ENCODE measurements around the gene FAM3C. TPM values are rescaled to one million over a fixed set of nuclear protein-coding genes. Genes with fewer than 3 reads are reported as not detected.

FAM3C gene
- total RNA-seq (2021; fragmentation: NEBNext Ultra II Directional; extraction: Animal tissue kit (Norgen Biotek cat#: 25700)) = 71.5 and 77.7 TPM in 2 replicates
- polyA plus RNA-seq (2011; rRNA removed) = 13.8 and 27.0 TPM in 2 replicates
- 45.7 TPM for polyA plus RNA-seq (2011; cell fraction: cytosol; rRNA removed)
- 7.3 TPM for polyA plus RNA-seq (2011; cell fraction: nucleus; rRNA removed)
- 44.1 to 86.5 TPM (median 44.7 TPM) in 4 replicates for polyA plus RNA-seq (2012, experiment 1 of 2)
- polyA plus RNA-seq (2012, experiment 2 of 2) = 9.6 TPM
- polyA plus RNA-seq (2013, experiment 1 of 2) = 51.4 TPM
- polyA plus RNA-seq (2013, experiment 2 of 2) = 69.0 TPM
- 17.2 and 17.9 TPM in 2 replicates for polyA minus RNA-seq (2011; rRNA and poly(A)+ RNA removed)
- polyA minus RNA-seq (2011; cell fraction: cytosol; rRNA and poly(A)+ RNA removed) = 13.4 TPM
- 63.5 TPM for polyA minus RNA-seq (2011; cell fraction: nucleus; rRNA and poly(A)+ RNA removed)
- long read RNA-seq, experiment 1, transcript FAM3C-201 (10 exons, 2,508 nt) = major isoform, 38 of 110 reads
- long read RNA-seq, experiment 1, transcript FAM3C-204 (2 exons, 567 nt) = minor isoform, 6 of 110 reads
- long read RNA-seq, experiment 1, partial matches to known transcripts = 15 of 110 reads
- long read RNA-seq, experiment 1, other reads (novel, unspliced or antisense) = 51 of 110 reads
- long read RNA-seq, experiment 2, partial matches to known transcripts = 9 of 14 reads
- long read RNA-seq, experiment 2, other reads (novel, unspliced or antisense) = 2 of 14 reads

- Histone ChIP-seq H3K4me1 (replicated peaks in 1 of 4; ENCODE audit: control insufficient read depth in 3 of 4, insufficient read depth in 4 of 4, low read length in 3 of 4) (no peaks in the 10 kb centered on the region), H4K8ac (ENCODE audit: extremely low read depth, insufficient read depth, low read length) (peak within 1 kb of the TSS; percentile 93), H2BK120ac (replicated peaks; ENCODE audit: low read depth, low read length) (no peak within 1 kb of the TSS), H3K79me1 (ENCODE audit: low read depth, low read length) (0 out of 2 replicates have a peak, but pooled peaks cover 2% of the 10 kb centered on the region), H3K4ac (replicated peaks; ENCODE audit: insufficient read length, low read depth, low read length) (no peak within 1 kb of the TSS), H3K9me3 (ENCODE audit: insufficient read depth in 2 of 2, low read depth in 1 of 2, low read length in 1 of 2) (no peaks in the 10 kb centered on the region), H3K56ac (replicated peaks; ENCODE audit: insufficient read length, low read depth, low read length) (no peak within 1 kb of the TSS), H4K20me1 (replicated peaks in 1 of 2; ENCODE audit: control insufficient read depth in 1 of 2, insufficient read depth in 2 of 2, low read length in 2 of 2) (peaks cover 0 to 3% of the 10 kb centered on the region in 2 experiments), H4K91ac (replicated peaks; ENCODE audit: insufficient read length, low read length) (no peak within 1 kb of the TSS), H3K36me3 (ENCODE audit: control insufficient read depth in 2 of 4, insufficient read depth in 4 of 4, low read length in 3 of 4) (peaks cover 0 to 6% (median 1%) of the 10 kb centered on the region in 4 experiments; a peak in 3 of 8 replicates), H3K14ac (ENCODE audit: insufficient read length) (no peak within 1 kb of the TSS), H3K23ac (ENCODE audit: insufficient read length) (no peak within 1 kb of the TSS), H2BK15ac (ENCODE audit: low read length) (no peak within 1 kb of the TSS), H3K27me3 (replicated peaks in 1 of 4; ENCODE audit: control insufficient read depth in 3 of 4, extremely low read depth in 1 of 4, insufficient read depth in 3 of 4, low read length in 3 of 4) (no peaks in the 10 kb centered on the region), H3K79me2 (ENCODE audit: control insufficient read depth in 1 of 2, insufficient read depth in 2 of 2, low read length in 2 of 2) (peaks cover 13 to 45% of the 10 kb centered on the region in 2 experiments; a peak in 3 of 4 replicates), H3K9ac (replicated peaks in 1 of 4; ENCODE audit: extremely low read depth in 1 of 4, low read depth in 3 of 4, low read length in 3 of 4) (peak within 1 kb of the TSS; percentile 31 to 92 (median 76)), H2AFZ (ENCODE audit: low read length) (peak within 1 kb of the TSS; percentile 97), H2BK12ac (ENCODE audit: low read depth, low read length) (no peak within 1 kb of the TSS; the same call in 1 of the 2 replicates), H3K18ac (ENCODE audit: extremely low read depth, low read length) (no peak within 1 kb of the TSS), H2BK5ac (ENCODE audit: low read depth, low read length) (peak within 1 kb of the TSS; percentile 39; the same call in 1 of the 2 replicates), H2BK20ac (ENCODE audit: low read length) (no peak within 1 kb of the TSS), H3K23me2 (ENCODE audit: low read depth, low read length) (no peaks in the 10 kb centered on the region), H3K27ac (ENCODE audit: low read depth, low read length) (peak within 1 kb of the TSS; percentile 84), H4K5ac (ENCODE audit: insufficient read length, low read depth, low read length) (peak within 1 kb of the TSS; percentile 89), H3K4me3 (ENCODE audit: extremely low read depth in 1 of 4, insufficient read depth in 2 of 4, low read depth in 3 of 4, low read length in 4 of 4) (peak within 1 kb of the TSS; percentile 53 to 81 (median 76)), H2AK5ac (ENCODE audit: low read depth, low read length) (no peak within 1 kb of the TSS), H3K4me2 (ENCODE audit: insufficient read depth in 1 of 2, low read depth in 2 of 2, low read length in 2 of 2) (peak within 1 kb of the TSS; percentile 58 to 91)
- ChIA-PET CTCF (ENCODE audit: partially characterized antibody) (interaction anchor here (0.7 to 3.2 kb wide), 25 partner anchors 9 to 597 kb away, joined by 3 to 23 read pairs (median 5); no protein-coding TSS in a partner anchor), POLR2A (ENCODE audit: partially characterized antibody) (interaction anchor here (0.7 to 2.8 kb wide), 10 partner anchors 11 to 542 kb away, joined by 3 to 30 read pairs (median 4); no protein-coding TSS in a partner anchor)
- FAIRE-seq (no peak), DNase-seq (ENCODE audit: low read depth in 1 of 2, low spot score in 2 of 2) (peak; percentile 53 to 92)
- WGBS, 2 experiments (ENCODE audit: extremely low coverage in 1 of 2, insufficient coverage in 1 of 2, insufficient read length in 1 of 2, insufficient replicate concordance in 2 of 2, low coverage in 1 of 2, low lambda C conversion rate in 2 of 2, missing lambda C conversion rate in 1 of 2) = 2% methylated on average over 33 of the region's 85 CpGs; no CpG with 5 or more reads in 1 of the 2 experiments
- no peak for TF ChIP-seq POU5F1 (IDR thresholded peaks at IDR 0.05; ENCODE audit: low read depth, low read length)
- no peak for TF ChIP-seq CBX8 (IDR thresholded peaks at IDR 0.05; ENCODE audit: borderline replicate concordance, low read depth, low read length)
- 0 out of 3 replicates have a peak, but pooled peaks of 1 of the 2 experiments have one; percentile 38 for TF ChIP-seq EP300 (IDR thresholded peaks at IDR 0.05; ENCODE audit: borderline replicate concordance in 1 of 2, low read depth in 2 of 2, low read length in 2 of 2)
- no peak for TF ChIP-seq BCL11A (IDR thresholded peaks at IDR 0.05; ENCODE audit: low read depth in 2 of 2, low read length in 2 of 2)
- no peak for TF ChIP-seq KDM1A (IDR thresholded peaks at IDR 0.05; ENCODE audit: borderline replicate concordance, low read length)
- TF ChIP-seq YY1 (IDR thresholded peaks at IDR 0.05; ENCODE audit: low read depth, low read length) = no peak
- peak; percentile 91 for TF ChIP-seq KDM4A (IDR thresholded peaks at IDR 0.05; ENCODE audit: low read depth, low read length, severe bottlenecking)
- TF ChIP-seq JUND (IDR thresholded peaks at IDR 0.05; ENCODE audit: low read length) = no peak
These were observed at the start of gene FAM3C for GRCh38 chr7:121395961-121396757. FAM3C (minus strand) TSS chr7:121396308; CDS start chr7:121382969, 13,339 bp downstream.
